ENCODE data around the gene ELMO1.

DNA sequence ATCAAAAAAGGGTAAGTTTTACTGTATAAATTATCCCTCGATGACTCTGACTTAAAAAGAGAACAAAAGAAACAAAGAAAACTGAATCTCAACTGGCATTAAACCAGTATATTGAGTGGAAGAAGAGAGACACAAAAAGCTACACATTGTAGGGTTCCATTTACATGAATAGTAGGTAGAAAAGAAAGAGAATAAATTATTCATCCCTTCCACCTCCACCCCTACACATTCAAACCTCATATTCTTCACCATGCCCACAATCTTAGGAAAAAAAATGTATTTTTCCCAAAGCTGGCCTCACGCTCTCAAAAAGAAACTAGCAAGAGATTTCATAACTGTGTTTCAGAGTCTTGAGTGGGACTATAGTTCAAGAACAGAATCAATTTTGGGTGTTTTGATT is 377.5 kb downstream of the ELMO1 start:
- TF ChIP-seq, protein P1, sequence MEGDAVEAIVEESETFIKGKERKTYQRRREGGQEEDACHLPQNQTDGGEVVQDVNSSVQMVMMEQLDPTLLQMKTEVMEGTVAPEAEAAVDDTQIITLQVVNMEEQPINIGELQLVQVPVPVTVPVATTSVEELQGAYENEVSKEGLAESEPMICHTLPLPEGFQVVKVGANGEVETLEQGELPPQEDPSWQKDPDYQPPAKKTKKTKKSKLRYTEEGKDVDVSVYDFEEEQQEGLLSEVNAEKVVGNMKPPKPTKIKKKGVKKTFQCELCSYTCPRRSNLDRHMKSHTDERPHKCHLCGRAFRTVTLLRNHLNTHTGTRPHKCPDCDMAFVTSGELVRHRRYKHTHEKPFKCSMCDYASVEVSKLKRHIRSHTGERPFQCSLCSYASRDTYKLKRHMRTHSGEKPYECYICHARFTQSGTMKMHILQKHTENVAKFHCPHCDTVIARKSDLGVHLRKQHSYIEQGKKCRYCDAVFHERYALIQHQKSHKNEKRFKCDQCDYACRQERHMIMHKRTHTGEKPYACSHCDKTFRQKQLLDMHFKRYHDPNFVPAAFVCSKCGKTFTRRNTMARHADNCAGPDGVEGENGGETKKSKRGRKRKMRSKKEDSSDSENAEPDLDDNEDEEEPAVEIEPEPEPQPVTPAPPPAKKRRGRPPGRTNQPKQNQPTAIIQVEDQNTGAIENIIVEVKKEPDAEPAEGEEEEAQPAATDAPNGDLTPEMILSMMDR (IDR thresholded peaks at IDR 0.05) = no peak
- TF ChIP-seq ZFX (IDR thresholded peaks at IDR 0.05; ENCODE audit: borderline replicate concordance) = no peak

Measured in 22Rv1 (cell line).